Adipocyte (in vitro differentiated cells): ENCODE data around the gene GNB5.

Source experiments
- DNase-seq: peaks from one replicate; pipeline ENCODE4 v3.0.0-alpha.2; 2015; ENCODE audit warnings: low read depth
- H3K27me3 ChIP-seq: replicated peaks from 2 replicates; pipeline ENCODE4 v1.7.0; 2013; ENCODE audit warnings: mild to moderate bottlenecking, low read length, moderate library complexity; ENCODE audit not compliant: control insufficient read depth, insufficient read depth
- H3K36me3 ChIP-seq: 2 replicates; pipeline ENCODE4 v1.7.0; 2013; ENCODE audit warnings: low read length, mild to moderate bottlenecking, moderate library complexity; ENCODE audit not compliant: control insufficient read depth, insufficient read depth, severe bottlenecking
- H3K4me1 ChIP-seq: 2 replicates; pipeline ENCODE4 v1.7.0; 2013; ENCODE audit warnings: mild to moderate bottlenecking, low read length, moderate library complexity; ENCODE audit not compliant: control insufficient read depth, insufficient read depth
- H3K4me3 ChIP-seq: 2 replicates; pipeline ENCODE4 v1.7.0; 2013; ENCODE audit warnings: mild to moderate bottlenecking, low read length, moderate library complexity
- H3K9ac ChIP-seq: 2 replicates; pipeline ENCODE4 v1.7.0; 2013; ENCODE audit warnings: mild to moderate bottlenecking, low read length, moderate library complexity
- H3K9me3 ChIP-seq: 2 replicates; pipeline ENCODE4 v1.7.0; 2013; ENCODE audit warnings: mild to moderate bottlenecking, low read length, moderate library complexity; ENCODE audit not compliant: control insufficient read depth

GNB5 gene

DNA sequence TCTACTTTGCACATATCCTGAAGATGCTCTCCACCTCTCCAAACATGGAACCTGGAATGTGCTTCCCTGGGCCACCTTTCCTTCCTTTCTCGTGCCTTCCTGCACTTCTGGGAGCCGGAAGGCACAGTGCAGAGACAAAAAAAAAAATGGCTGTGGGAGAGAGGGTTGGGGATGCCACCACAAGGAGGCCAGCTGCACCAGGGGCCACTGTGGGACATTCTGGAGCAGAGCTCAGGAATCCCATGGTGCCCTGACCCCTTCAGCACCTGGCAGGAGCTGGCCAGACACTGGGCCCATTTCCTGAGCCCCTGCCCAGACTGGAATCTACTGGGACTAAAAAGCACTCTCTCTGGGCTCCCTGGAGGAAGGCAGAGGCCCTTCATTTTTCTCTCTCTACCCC, 70.7 kb downstream of the GNB5 start:
- peaks cover 20% of the 10 kb centered on the region for H3K4me1 ChIP-seq
- H3K36me3 ChIP-seq: no peaks in the 10 kb centered on the region
- no peak overlapping the region for H3K9ac ChIP-seq
- DNase-seq: no peak
- H3K9me3 ChIP-seq: no peaks in the 10 kb centered on the region
- no peaks in the 10 kb centered on the region for H3K27me3 ChIP-seq
- no peak overlapping the region for H3K4me3 ChIP-seq

DNA sequence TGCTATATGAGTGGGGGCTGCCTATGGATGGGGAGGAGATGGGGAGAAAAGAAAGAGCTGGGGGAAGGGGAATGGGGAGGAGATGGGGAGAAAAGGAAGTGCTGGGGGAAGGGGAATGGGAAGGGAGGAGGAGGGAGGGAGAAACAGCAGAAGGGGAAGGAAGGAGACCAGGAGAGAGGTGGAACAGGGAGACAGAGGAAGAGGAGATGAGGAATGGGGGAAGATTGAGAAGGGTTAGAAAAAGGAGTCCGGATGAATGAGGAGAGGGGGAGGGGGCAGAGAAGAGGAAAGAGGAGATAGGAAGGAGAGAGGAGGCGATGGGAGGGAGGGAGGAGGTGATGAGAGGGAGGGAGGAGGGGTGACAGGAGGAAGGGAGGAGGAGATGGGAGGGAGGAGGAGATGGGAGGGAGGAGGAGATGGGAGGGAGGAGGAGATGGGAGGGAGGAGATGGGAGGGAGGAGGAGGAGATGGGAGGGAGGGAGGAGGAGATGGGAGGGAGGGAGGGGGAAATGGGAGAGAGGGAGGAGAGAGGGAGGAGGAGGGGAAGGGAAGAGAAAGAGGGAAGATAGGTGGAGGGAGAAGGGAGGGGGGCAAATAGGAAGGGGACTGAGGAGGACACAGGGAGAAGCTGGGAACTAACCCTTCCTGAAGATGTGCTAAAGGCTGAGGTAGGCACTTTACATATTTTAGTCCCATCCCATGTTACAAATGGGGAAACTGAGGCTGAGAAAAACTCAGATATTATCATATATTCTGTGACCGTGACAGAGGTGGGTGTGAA, 72.0 kb downstream of the GNB5 start:
- DNase-seq: no peak
- H3K9me3 ChIP-seq: no peaks in the 10 kb centered on the region
- no peaks in the 10 kb centered on the region for H3K36me3 ChIP-seq
- H3K27me3 ChIP-seq: no peaks in the 10 kb centered on the region
- H3K9ac ChIP-seq: no peak overlapping the region
- peaks cover 28% of the 10 kb centered on the region for H3K4me1 ChIP-seq
- H3K4me3 ChIP-seq: no peak overlapping the region

DNA sequence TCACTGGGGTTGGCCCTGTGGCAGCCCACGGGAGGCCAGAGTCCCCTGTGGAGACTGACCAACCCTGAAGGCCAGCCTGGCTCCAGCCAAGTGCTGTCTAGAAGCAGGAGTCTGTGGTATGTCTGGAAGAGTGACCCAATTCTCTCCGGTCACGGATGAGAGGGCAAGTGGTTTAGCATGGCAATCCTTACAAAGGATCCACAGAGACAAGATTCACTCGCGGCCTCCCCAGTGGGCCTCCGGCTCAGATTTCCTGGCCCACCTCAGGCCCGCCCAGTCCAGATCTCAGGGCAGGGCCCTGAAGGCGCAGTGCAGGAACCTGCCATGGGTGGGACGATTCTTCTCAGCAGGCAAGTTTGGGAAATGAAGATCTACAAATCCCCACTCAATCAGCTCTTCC, 73.6 kb downstream of the GNB5 start:
- H3K36me3 ChIP-seq: no peaks in the 10 kb centered on the region
- H3K4me1 ChIP-seq: peaks cover 37% of the 10 kb centered on the region
- H3K9ac ChIP-seq: no peak overlapping the region
- no peaks in the 10 kb centered on the region for H3K27me3 ChIP-seq
- no peak overlapping the region for H3K4me3 ChIP-seq
- DNase-seq: no peak
- no peaks in the 10 kb centered on the region for H3K9me3 ChIP-seq

DNA sequence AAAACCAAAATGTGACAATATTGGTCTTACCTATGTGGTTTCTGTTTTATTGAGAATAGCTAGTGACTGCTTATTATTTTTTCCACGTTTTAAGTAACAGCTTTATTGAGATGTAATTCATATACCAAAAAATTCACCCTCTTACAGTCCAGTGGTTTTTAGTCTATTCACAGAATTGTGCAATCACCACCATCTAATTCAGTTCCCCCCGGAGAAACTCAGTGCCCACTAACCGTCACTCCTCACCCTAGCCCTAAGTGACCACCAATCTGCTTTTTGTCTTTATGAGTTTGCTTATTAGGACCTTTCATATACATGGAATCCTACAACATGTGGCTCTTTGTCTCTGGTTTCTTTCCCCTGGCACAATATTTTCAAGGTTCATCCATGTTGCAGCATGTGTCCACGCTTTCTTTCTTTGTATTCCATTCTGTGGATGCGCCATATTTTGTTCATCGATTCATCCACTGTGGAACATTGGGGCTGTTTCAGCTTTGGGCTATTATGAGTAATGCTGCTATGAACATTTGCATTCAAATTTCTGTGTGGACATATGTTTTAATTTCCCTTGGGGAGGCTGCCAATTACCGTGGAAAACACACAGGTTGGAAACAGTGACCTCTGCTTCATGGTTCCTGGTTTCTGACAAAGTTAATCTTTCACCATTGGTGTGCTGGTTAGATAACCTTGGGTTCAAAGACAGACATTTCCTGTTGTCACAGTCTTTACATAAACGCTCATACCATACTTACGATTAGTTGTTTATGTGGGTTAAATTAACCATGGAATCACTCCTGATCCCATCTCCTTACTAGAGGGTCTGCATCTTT, 75.4 kb downstream of the GNB5 start:
- Histone ChIP-seq H3K4me3 (no peak overlapping the region), H3K9me3 (no peaks in the 10 kb centered on the region), H3K36me3 (no peaks in the 10 kb centered on the region), H3K9ac (no peak overlapping the region), H3K27me3 (peaks cover 7% of the 10 kb centered on the region), H3K4me1 (peaks cover 37% of the 10 kb centered on the region)
- peak; percentile 46 for DNase-seq

DNA sequence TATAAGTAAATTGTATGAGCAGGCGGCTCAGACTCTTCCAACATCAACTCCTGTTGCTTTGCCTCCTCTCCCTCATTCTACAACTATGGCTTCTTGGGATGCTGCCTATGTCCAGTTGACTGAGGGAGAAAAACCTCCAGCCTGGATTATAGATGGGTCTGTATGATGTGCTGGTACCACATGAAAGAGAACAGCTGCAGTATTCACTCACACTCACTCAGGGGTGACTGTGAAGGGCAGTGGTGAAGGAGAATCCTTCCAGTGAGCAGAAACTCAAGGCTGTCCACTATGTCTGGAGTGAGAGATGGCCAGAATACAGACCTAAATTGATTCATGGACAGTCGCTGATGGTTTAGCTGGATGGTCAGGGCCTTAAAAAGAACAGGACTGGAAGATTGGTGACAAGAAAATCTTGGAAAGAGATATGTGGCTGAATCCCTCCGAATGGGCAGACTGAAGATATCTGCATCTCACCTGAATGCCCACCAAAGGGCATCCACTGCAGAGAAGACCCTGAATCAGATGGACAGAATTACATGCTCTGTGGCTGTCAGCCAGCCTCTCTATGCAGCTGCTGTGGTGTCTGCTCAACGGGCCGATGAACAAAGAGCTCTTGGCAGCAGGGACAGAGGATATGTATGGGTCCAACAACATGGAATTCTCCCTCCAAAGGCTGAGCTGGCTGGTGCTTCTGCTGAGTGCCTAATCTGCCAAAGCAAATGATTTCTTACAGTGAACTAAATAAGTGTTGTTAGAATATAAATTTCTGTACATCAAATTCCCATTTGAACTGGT, 76.7 kb downstream of the GNB5 start:
- no peaks in the 10 kb centered on the region for H3K9me3 ChIP-seq
- no peaks in the 10 kb centered on the region for H3K36me3 ChIP-seq
- H3K27me3 ChIP-seq: peaks cover 7% of the 10 kb centered on the region
- DNase-seq: no peak
- no peak overlapping the region for H3K4me3 ChIP-seq
- no peak overlapping the region for H3K9ac ChIP-seq
- H3K4me1 ChIP-seq: peaks cover 40% of the 10 kb centered on the region

DNA sequence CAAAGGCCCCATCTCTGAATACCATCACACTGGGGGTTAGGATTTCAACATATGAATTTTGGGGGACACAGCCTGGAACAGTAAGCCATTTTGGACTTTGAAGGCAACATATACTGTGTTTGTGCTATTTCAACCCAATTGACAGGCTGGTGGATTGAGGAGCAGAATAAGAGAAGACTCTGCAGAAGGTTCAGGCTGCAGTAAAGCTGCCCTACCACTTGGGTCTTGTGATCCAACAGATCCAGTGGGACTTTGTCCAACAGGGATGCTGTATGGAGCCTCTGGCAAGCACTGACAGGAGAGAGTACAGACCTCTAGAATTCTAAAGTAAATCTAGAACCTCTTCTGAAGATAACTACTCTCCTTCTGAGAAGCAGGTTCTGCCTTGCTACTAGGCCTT, 77.5 kb downstream of the GNB5 start:
- peaks cover 46% of the 10 kb centered on the region for H3K4me1 ChIP-seq
- no peak overlapping the region for H3K4me3 ChIP-seq
- peaks cover 7% of the 10 kb centered on the region for H3K27me3 ChIP-seq
- no peaks in the 10 kb centered on the region for H3K9me3 ChIP-seq
- DNase-seq: no peak
- no peak overlapping the region for H3K9ac ChIP-seq
- no peaks in the 10 kb centered on the region for H3K36me3 ChIP-seq

DNA sequence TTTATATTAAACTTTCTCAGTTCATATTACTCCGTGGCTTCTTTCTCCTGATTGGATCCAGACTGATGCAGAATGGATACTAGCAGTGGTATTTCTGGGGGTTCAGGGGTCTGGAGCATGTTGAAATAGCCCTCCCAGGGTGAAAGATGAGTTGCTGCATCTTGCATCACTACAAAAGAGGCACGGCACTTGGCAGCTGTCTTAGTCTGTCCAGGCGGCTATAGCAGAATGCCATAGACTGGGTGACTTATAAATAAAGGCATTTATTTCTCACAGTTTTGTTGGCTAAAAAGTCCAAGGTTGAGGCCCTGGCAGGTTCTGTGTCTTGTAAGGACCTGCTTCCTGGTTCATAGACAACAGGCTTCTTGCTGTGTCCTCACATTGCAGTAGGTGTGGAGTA, 78.0 kb downstream of the GNB5 start:
- DNase-seq: no peak
- Histone ChIP-seq H3K4me1 (peaks cover 48% of the 10 kb centered on the region), H3K27me3 (peaks cover 7% of the 10 kb centered on the region), H3K36me3 (no peaks in the 10 kb centered on the region), H3K4me3 (no peak overlapping the region), H3K9me3 (no peaks in the 10 kb centered on the region), H3K9ac (no peak overlapping the region)

DNA sequence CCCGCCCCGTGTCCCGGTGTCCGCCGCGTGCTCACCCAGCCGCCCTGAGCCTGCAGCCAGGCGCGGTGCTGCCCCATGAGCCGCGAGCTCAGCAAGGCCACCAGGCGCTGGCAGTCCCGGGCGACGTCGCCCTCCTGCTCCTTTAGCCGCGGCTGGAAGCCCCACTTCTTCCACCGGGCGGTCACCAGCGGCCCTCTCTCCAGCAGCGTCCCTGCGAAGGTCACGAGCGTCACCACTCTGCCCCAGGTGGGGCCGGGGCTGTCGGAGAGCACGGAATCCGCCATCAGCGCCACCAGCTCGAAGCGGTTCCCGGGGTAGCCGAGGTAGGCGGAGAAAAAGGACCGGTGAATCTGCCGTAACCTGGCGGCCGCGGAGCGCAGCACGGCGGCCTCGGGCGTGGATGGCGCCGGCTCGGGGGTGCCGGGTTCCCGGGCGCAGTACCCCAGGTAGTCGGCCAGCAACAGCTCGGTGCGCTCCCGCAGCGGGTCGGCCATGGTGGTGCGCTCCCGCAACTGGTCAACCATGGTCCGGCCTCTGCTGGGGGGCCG, 78.9 kb downstream of the GNB5 start:
- peak overlapping the region; percentile 55 for H3K4me3 ChIP-seq
- peak; percentile 48 for DNase-seq

DNA sequence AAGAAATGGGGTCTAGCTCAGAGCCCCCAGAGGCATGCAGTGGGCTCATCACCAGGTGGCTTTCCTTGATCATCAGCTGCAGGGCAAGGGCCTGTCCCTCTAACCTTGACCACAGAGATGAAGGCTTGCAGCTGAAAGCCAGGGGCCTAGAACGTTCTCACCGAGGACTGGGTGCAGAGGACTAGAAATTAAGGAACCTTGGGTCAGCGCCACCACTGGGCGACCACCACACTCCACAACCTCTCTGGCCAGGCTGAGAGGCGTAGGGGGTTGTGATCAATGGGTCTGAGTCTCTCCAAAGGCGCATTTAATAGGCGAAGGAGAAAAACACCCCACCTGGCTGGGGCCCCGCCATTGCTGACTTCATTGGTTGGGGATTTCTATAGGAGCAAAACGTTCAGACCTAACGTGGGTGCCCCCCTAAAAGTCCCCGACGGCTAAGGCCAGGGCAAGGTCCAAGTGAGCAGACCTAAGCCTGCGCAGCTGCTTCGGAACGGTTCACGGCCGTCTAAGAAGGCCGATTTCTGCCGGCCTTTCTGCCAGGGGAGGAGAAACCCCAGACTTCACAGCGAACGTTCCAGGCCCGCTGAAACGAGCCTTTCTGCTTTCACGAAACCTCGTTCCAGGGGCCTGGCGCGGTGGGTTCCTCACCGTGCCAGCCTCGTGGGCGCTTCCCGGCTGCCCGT, 79.5 kb downstream of the GNB5 start:
- Histone ChIP-seq H3K4me3 (no peak overlapping the region), H3K4me1 (peaks cover 39% of the 10 kb centered on the region), H3K9ac (no peak overlapping the region), H3K36me3 (no peaks in the 10 kb centered on the region), H3K27me3 (peaks cover 7% of the 10 kb centered on the region), H3K9me3 (no peaks in the 10 kb centered on the region)
- DNase-seq: no peak

More for the DNA sequence above, 78.9 kb downstream of the GNB5 start:
- Histone ChIP-seq H3K36me3 (no peaks in the 10 kb centered on the region), H3K4me1 (peaks cover 42% of the 10 kb centered on the region), H3K9me3 (no peaks in the 10 kb centered on the region), H3K27me3 (peaks cover 7% of the 10 kb centered on the region), H3K9ac (peak overlapping the region; percentile 24)

DNA sequence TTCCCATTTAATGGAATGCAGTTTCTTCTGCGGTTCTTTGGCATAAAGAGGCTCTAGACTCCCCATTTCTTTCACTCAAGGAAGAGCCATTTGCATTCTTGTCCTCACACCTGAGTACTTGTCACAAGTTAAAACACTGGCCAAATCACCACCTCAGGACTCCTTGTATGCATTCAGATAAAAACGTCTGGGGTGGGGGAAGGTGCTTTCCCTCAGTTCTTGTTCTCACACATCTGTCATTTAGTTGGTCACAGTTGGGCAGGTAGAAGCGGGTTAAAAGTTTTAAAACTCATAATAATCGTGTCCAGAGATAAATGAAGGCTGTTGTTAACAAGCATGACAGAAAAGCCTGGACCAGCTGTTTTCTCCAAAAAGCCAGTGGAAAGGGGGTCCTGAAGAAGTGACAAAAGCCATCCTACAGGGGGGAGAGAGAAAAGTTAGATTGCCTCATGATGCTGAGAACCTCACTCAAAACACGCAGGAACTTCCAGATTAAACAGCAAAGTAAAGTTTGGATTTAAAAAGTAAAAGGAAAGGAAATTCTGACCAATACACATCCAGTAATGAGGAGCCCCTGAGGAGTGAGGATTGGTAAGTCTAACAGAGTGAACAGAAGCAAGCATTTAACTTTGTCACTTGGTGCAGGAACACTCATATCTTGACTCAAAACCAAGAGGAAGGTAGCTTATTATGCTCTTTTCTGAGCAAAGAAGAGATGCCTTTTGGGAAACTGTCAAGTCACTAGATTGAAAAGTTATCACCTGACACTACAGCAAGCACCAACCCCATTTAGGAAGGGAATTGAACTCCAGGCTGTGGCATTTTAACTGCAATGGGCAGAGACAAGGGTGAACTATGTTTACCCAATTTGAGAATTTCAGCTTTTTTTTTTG, 81.4 kb downstream of the GNB5 start:
- H3K36me3 ChIP-seq: no peaks in the 10 kb centered on the region
- no peak overlapping the region for H3K9ac ChIP-seq
- H3K27me3 ChIP-seq: peaks cover 7% of the 10 kb centered on the region
- H3K4me1 ChIP-seq: peaks cover 22% of the 10 kb centered on the region
- H3K4me3 ChIP-seq: no peak overlapping the region
- H3K9me3 ChIP-seq: no peaks in the 10 kb centered on the region
- no peak for DNase-seq
